Neutrophil (primary cell): ENCODE data around the gene TUBB2A.

ENCODE experiments used
- H3K27ac ChIP-seq: fragments of 200-600 bp; sonication (generic); 2 replicates; pipeline ENCODE4 v1.5.1; 2016; ENCODE audit warnings: mild to moderate bottlenecking, moderate library complexity
- H3K27me3 ChIP-seq: fragments of 200-600 bp; sonication (generic); 2 replicates; pipeline ENCODE4 v1.6.0; 2016; ENCODE audit warnings: mild to moderate bottlenecking
- H3K36me3 ChIP-seq: fragments of 200-600 bp; sonication (generic); 2 replicates; pipeline ENCODE4 v1.5.1; 2017
- H3K4me1 ChIP-seq, 2 experiments: fragments of 200-600 bp in 1 of 2; sonication (generic) in 1 of 2; 1 replicate in 1 of 2; 2 replicates in 1 of 2; pipeline versions ENCODE4 v1.5.1 to v1.6.1; 2013 to 2016; ENCODE audit warnings: low read depth in 1 of 2, low read length in 1 of 2, mild to moderate bottlenecking in 1 of 2, moderate library complexity in 1 of 2; ENCODE audit not compliant: control insufficient read depth in 1 of 2, insufficient read depth in 1 of 2
- H3K4me3 ChIP-seq, 2 experiments: fragments of 200-600 bp in 1 of 2; sonication (generic) in 1 of 2; 1 replicate in 1 of 2; 2 replicates in 1 of 2; pipeline ENCODE4 v1.5.1; 2013 to 2016; ENCODE audit warnings: low read depth in 1 of 2, low read length in 1 of 2, mild to moderate bottlenecking in 1 of 2, moderate library complexity in 1 of 2
- H3K9me3 ChIP-seq: fragments of 200-600 bp; sonication (generic); 2 replicates; pipeline ENCODE4 v1.5.1; 2016
- CTCF ChIP-seq: fragments of 200-600 bp; sonication (generic); IDR thresholded peaks from 2 replicates; pipeline ENCODE4 v1.5.1; 2016; ENCODE audit warnings: antibody characterized with exemption

TUBB2A gene

GRCh38 chr6:3124667-3125066, 32.7 kb downstream of the TUBB2A start:
- Histone ChIP-seq H3K27me3 (peaks cover 16% of the 10 kb centered on the region), H3K36me3 (no peaks in the 10 kb centered on the region), H3K4me1 (peaks cover 0 to 3% of the 10 kb centered on the region in 2 experiments), H3K4me3 (no peak overlapping the region), H3K27ac (no peak overlapping the region), H3K9me3 (no peaks in the 10 kb centered on the region)
- TF ChIP-seq CTCF = no peak

GRCh38 chr6:3122823-3123182, 34.5 kb downstream of the TUBB2A start:
- H3K4me3 ChIP-seq = no peak overlapping the region
- H3K27ac ChIP-seq = no peak overlapping the region
- no peaks in the 10 kb centered on the region for H3K36me3 ChIP-seq
- no peaks in the 10 kb centered on the region for H3K9me3 ChIP-seq
- H3K27me3 ChIP-seq = peaks cover 23% of the 10 kb centered on the region
- H3K4me1 ChIP-seq = peaks cover 13 to 14% of the 10 kb centered on the region in 2 experiments
- TF ChIP-seq CTCF = no peak

DNA sequence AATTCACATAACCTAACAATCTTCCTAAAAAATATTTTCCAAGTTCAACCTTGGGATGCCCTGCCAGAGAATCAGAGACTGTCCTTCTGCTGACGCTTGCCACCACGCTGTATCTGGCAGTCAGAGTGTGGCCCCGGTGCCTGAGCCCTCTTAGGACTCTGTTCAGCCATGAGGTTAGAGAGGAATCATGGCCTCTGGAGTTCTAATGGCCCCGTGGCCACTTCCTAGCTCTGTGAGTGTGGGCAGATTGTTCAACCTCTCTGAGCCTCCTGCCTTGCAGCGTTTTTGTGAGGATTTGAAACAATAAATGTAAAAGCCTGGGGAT, 36.6 kb downstream of the TUBB2A start:
- peaks cover 1% of the 10 kb centered on the region for H3K36me3 ChIP-seq
- no peak for TF ChIP-seq CTCF
- H3K27ac ChIP-seq = no peak overlapping the region
- H3K4me3 ChIP-seq = no peak overlapping the region
- no peaks in the 10 kb centered on the region for H3K9me3 ChIP-seq
- peaks cover 11 to 16% of the 10 kb centered on the region in 2 experiments for H3K4me1 ChIP-seq
- H3K27me3 ChIP-seq = peaks cover 23% of the 10 kb centered on the region

GRCh38 chr6:3119040-3119723, 38.2 kb downstream of the TUBB2A start:
- Histone ChIP-seq H3K4me1 (peaks cover 11 to 16% of the 10 kb centered on the region in 2 experiments), H3K9me3 (no peaks in the 10 kb centered on the region), H3K27me3 (peaks cover 23% of the 10 kb centered on the region), H3K4me3 (peak overlapping the region; percentile 63 to 99), H3K36me3 (peaks cover 17% of the 10 kb centered on the region), H3K27ac (peak overlapping the region; percentile 89)
- no peak for TF ChIP-seq CTCF

GRCh38 chr6:3118353-3119039, 38.8 kb downstream of the TUBB2A start, which contains the start of gene BPHL:
BPHL (plus strand) TSS chr6:3118711; CDS start chr6:3118741, 30 bp downstream.
- TF ChIP-seq CTCF = peak; percentile 49
- H3K27ac ChIP-seq = peak within 1 kb of the TSS; percentile 89
- no peaks in the 10 kb centered on the region for H3K9me3 ChIP-seq
- peak within 1 kb of the TSS; percentile 63 to 99 for H3K4me3 ChIP-seq
- H3K36me3 ChIP-seq = peaks cover 24% of the 10 kb centered on the region
- peaks cover 23% of the 10 kb centered on the region for H3K27me3 ChIP-seq
- peaks cover 11 to 16% of the 10 kb centered on the region in 2 experiments for H3K4me1 ChIP-seq
